CD4-positive, alpha-beta T cell treated with Interleukin-6 for 4 hours (primary cell): ENCODE data around the gene AUTS2.

Experiments
- DNase-seq: peaks from one replicate; pipeline ENCODE4 v3.0.0-alpha.2; 2020; ENCODE audit warnings: mixed read lengths

The AUTS2 gene

DNA sequence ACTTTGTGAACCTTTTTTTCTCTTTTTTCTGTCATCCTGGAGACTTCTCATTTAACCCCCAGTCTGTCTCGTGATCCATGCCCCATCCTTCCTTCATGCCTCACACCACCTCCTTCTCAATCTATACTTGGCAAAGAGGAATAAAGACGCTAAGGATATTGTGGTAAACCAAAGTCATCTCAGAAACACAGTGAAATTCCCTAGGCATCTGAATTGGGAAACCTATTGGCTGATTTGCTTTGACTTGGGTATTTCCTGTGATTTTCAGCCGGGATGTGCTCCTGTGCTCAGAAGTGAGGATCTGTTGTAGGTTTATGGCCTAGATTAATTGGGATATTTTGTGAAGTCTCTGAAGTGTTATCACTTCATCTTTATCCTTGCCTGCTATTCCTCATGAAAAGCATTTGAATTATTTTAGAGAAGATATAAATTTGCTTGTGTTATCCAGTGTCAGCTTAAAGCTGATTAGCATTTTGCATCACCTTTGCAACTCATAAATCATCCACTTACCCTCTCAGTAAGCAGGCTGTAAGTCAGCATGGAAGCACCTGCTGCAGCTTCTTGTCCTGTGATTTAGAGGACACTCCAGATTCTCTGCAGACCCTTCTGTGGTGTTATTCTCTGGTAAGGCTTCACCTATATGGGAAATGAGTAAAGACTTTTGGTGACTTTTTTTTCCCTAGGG lies 138.0 kb downstream of the AUTS2 start:
- no peak for DNase-seq

DNA sequence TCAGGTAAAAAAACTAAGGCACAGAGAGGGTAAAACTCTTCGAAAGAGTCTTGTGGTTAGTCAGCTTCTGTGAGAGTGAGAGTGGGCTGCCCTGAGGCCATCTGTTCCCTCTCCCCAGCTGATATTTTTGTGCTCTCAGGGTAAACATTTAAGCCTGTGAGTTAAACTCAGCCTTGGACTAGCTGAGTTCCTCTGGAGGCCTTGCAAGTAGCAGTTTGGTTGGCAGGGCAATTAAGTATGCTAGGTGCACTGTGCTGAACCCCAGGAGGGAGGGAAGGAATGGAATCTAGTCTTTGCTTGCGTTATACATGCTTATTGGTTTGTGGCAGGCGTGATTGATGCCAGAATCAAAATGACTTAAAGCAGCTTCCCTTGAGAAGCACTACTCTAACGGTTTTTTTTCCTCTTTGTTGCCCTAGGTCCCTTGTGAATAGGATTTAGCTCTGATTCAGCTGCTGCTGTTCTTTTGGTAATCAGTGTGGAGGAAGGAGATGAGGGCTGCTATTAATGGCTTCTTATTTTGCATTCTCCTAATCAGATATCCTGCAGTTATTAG lies 140.2 kb downstream of the AUTS2 start:
- no peak for DNase-seq

DNA sequence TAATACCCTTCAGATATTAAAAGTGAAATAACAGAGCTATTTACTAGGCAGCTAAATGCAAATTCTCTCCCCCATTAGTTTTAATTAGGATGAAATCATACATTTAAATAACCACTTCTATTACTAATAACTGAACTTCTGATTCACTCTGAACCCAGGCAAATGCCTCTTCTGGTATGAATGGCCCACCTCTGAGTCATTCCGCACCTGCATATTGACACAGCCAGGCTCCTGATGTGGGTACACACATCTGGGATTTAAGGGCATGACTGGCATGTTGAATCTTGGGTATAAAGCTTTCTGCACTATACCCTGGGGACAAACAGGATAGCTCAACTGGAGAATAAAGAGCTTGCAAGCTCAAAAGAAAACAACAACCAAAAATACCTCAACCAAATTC lies 140.9 kb downstream of the AUTS2 start:
- DNase-seq: no peak

DNA sequence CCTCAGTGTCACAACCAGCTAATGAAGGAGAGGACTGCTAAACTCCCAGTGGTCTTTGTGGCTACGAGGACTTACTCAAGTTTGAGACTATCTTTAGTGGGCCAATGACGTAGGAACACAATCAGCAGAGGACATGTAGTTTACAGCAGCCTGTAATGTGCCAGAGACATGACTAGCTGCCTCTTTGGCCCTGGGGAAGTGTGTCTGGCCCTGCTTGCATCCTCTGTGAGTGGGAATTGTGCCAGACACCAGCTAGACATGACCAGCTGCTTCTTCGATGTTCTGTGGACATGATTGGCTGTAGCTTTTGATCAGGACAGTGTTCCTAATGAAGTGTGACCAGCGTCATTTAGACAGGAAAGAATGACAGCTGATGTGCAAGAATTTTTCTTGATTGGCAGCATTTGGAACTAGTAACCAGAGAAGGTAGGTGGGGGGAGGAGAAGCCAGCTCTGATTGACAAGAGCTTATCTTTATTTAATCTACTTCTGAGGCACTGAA lies 141.7 kb downstream of the AUTS2 start:
- no peak for DNase-seq

DNA sequence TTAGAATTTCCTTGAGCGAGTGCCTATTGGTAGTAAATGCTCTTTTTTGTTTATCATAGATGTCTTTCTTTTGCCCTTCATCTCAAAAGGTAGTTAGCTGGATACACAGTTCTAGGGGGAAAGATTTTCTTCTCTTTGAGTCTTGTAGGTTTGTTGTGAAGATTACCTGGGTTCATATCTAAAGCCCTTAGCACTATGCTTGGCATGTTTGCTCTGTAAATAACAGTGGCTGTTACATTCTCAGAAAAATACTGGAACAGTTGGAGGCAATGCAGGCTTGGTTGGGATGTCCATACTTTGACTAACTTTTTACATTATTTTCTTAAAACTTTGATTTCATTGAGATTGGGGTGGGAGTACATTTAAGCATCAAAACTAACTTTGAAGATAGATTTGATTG lies 144.0 kb downstream of the AUTS2 start:
- DNase-seq: no peak

DNA sequence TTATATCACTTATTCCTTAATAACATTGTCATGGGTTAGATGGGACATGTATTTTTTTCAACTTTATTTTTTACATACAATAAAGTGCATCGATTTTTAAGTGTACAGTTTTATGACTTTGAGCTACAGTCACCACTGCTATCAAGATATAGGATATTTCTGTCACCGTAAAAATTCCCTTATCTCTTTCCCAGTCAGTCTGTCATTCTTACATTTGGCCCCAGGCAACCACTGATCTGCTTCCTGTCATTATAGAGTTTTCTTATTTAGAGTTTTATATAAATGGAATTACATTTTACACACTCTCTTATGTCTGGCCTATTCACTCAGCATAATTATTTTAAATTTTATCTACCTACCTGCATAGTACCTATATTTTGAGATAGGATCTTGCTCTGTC lies 145.2 kb downstream of the AUTS2 start:
- DNase-seq: no peak

DNA sequence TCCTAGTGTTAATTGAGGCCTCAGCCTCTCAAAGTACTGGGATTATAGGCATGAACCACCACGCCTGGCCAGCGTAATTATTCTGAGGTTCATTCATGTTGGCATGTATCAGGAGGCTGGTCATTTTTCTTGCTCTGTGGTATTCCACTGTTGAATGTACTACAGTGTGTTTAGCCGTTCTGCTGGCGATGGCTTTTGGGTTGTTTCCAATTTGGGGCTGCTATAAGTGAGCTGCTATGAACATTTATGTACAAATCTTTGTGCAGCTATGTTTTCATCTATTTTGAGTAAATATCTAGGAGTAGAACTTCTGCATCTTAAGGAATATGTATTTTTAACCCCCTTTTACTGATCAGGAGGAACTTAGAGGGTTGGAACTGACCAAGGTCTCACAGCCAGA lies 145.8 kb downstream of the AUTS2 start:
- no peak for DNase-seq

DNA sequence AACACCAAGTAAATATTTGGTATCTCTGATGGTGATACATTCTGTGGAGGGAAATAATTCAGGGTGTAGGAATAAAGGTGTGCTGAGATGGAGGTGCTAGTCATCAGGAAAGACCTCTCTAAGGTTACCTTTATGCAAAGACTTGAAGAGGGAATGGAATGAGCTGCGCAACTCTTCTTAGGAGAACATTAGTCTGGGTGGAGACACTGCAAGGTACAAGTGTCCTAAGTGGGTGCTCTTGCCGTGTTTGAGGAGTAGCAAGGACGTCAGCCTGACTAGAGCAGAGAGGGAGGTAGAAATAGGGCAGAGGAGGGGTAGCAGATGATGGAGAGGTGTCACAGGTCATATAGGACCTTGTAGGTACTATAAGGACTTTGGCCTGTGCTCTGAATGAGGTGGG lies 148.1 kb downstream of the AUTS2 start:
- no peak for DNase-seq

DNA sequence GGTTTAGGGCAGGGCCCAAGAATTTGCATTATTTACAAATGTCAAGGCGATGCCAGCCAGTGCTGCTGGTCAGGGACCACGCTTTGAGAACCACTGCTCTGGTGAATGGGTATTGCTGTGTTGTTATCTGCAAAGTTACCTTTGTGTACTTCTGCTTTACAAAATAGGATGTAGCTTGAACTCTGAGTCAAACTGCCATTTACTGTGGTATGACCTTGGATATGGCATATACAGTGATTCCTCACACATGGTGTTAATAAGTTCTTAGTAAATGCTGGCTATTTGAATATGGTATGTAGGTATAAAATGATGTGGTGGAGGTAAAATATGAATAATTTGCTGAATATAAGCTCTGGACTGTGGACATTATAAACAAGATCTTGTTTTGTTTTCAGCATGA lies 148.9 kb downstream of the AUTS2 start:
- no peak for DNase-seq

DNA sequence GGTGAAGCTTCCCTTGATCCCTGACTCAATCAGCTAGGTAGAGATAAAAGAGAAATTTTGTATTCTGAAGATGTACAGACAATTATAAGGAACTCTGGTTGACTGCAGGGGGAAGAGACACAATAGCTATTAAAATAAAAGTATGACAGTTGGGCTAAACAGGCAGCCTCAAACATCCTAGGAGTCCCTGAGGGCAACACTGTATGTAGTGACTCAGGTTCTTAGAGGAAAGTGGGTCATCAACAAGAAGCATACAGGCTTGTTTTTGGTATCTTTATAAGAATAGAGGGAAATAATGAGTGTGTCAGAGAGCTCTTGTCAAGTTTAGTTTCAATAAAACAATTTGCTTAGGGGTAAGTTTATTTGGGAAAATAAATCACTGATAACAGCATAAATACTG lies 150.3 kb downstream of the AUTS2 start:
- no peak for DNase-seq

DNA sequence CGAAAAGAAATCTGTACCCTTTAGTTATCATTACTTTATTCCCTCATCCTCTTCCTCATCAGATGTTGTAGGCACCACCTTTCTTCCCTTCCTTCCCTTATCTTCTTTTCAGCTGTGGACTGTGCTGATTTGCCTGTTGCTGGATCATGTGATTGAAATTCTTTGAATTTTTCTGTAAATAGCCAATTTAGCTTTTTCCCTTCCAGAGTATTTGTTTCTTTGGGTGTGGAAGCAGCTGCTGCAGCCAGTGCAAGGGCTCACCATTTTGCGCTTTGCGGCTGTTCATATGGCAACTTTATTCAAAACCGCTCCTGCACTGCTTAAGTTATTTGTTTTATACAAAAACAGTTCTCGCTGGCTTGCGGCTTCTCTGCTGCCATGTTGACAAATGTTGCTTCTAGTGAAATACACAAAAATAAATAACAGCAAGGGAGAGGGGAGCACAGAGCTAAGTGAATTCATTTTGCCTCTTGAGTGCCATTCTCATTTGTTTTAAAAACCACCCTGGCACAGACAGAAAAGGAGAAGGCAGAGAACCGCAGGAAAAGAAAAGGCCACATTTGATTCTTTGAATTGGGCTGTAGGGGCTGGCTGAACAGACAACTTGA lies 151.2 kb downstream of the AUTS2 start:
- no peak for DNase-seq

DNA sequence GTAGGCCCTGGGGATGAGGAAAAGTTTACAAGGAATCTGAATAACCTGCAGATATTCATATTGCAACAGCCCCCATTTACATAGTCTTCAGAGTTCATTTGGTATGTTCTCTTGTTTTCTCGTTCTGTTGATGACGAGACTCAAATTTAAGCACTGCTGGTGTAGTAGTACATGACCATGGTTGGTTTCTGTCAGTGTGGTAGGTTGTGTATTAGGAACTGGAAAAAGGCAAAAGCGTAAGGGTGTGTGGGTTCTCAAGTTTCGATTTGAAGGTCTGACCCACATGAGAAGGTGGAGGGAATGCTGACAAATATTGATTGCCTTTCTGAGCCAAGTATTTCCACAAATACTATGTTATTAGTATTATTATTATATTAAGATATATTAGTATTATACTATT lies 151.7 kb downstream of the AUTS2 start:
- DNase-seq: no peak

DNA sequence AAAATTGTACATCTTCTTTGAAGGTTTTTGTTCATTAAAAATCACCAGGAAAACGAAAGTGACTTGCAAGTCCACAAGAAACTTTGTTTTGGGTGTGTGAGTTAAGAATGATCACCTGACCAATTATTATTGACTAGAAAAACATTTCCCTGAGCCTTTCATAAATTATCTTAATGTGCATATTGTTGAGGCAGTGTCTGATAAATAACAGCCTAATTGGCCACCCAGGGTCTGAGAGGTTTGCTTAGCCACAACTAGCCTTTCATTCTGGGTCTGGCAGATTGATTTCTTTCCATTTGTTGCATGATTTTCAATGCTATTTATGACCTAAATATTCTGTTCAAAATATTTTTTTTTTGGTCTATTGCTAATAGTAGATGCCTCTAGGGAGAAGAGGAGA lies 152.8 kb downstream of the AUTS2 start:
- DNase-seq: no peak

DNA sequence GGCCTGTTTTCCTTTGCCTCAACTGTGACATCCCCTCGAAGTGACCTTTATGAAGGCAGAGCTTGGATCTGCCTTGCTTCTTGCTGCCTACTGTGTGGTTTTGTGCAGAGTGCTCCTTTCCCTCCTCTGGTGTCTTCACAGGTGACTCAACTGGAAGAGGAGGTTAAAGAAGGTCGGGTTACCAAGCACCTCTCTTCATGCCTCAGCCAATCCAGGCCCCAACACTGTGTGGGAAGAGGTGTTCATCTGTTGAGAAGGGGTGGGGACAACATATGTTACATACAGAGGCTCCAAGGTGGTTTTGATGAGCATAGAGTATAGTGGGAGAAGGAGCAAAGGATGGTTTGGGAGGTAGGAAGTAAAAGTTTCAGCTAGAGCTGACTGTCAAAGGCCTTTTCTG lies 155.7 kb downstream of the AUTS2 start:
- no peak for DNase-seq

DNA sequence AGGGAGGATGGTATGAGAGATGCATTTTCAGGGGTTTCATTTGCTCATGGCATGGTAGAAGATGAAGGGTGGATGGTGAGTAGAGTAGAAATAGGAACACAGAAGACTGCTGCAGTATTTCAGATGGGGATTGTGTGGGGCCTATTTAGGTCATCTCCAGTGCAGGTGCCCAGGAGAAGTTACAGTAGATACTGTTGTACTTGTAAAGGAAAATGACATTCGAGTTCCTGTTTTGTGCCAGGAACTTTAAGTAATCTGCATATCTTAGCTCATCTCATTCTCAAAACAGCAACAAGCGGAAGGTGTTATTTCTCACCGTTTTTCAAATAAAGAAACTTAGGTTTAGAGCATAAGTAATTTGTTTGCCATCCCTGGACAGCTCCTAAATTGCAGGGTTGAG lies 156.2 kb downstream of the AUTS2 start:
- no peak for DNase-seq

DNA sequence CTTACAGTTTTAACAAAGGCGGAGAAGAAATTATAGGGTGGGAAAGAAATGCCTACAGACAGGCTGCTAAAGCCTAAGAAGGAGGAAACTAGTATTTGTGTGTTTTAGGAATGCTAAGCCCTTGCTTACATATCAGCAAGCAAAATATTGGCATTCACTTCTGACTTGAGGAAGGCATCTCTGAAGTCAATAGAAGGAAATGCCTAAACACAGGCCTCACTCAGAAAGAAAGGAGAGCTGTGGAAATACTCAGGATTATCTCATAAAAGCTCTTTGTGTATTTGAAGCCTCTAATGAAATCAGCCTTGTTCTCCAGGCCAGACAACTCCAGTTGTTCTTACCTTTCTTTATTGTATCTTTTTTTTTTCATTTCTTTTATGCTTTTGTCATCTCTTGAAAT lies 158.0 kb downstream of the AUTS2 start:
- DNase-seq: no peak

DNA sequence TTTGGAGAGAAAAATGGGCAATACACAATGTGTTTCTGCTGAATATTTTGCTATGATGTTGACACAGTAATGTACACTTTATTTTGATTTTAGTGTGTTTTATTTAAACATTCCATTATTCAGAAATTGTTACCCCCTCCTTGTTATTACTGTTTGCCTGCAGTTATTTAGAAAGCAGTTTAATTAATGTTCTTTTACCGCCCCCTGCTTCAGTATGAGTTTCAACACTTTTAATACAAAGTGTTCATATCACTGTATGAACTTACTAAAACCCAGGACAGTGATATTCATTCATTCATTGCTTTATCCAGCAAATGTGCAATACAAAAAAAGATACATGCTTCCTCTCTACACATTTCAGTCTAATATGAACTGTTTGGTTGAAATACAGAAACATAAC lies 159.3 kb downstream of the AUTS2 start:
- DNase-seq: no peak

DNA sequence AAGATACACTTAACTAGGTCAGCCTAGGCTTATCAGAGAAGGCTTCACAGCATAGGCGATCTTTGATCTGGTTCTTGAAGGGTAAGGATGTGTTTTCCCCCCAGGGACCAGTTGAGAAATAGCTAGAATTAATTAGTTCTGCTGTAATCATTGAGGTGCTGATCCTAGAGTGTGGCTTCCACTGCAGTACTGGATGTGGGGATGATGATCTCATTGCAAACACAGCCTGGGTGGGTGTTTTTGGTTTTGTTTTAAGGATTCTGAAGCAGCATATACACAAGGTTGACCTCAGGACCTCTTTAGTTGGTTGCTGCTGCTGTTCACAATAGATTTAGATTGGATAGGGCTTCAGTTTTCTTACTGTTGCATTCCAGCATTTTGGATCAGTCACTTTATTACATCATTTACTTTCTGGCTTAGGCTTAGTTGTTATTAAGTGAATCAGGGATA lies 159.7 kb downstream of the AUTS2 start:
- DNase-seq: no peak

DNA sequence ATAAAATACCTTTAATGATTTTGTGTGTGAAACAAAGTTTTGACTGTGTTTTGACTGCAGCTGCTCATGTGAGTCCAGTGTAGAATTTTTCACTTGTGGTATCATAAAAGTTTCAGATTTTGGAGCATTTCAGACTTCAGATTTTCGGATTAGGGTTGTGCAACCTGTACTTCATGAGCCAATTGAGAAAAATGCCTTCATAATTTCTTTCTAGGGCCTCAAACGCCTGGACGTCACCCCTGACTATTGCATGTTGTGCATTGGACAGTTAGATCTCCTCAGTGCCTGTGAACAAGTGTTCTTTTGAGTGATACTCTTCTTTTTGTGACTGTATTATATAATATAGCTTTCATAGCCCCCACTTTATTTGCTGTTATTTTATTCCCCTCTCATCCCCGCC lies 161.1 kb downstream of the AUTS2 start:
- no peak for DNase-seq

DNA sequence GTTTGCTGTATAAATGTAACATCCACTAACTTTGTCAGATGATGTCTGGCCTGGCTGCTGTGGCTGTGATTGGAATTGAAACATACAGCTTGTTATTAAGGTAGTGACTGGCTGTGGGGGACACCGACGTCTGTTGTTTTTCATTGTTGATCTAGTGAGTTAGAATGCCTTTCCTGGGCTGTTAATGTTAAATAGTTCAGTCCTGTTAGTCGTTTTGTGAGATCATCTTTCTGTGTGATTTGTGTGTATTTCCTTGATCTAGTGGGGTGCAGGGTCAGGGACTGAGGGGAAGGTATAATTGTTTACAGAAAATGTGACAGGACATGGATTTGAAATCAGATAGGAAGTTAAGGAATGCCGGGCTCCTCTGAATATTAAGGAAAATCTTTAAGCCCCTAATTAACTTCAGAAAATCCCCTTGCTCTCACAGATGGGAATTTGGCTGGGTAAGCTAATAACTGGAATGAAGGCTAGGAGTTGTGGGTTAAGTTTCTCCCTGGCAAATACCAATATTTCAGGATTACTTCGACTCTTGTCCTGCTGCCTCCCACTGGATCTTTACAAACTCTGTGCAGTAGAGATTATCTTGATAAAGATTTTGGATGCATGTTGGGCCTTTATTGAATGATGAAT lies 163.1 kb downstream of the AUTS2 start:
- DNase-seq: no peak

DNA sequence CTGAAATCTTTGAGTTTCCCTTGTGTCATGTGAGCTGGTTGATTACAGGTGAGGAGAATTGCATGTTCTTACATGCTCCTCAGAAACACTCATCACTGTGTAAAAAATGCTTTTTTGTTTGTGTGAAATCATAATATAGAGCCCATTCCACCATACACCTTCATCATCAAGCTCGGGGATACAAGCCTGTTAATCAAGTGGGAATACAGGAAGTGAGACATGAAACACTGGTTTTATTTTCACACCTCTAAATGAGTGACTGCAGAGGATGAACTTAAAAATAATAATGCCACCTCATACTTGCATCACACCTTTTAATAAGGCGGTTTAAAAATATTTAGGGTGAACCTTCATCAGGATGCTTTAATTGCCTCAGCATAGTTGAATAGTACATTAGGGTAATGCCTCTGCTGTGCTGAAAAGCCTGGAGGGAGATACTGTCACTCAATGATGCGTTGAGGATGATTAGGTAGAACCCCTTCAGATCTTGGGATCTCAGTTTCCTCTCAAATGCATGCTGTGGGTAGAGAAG lies 164.6 kb downstream of the AUTS2 start:
- no peak for DNase-seq

DNA sequence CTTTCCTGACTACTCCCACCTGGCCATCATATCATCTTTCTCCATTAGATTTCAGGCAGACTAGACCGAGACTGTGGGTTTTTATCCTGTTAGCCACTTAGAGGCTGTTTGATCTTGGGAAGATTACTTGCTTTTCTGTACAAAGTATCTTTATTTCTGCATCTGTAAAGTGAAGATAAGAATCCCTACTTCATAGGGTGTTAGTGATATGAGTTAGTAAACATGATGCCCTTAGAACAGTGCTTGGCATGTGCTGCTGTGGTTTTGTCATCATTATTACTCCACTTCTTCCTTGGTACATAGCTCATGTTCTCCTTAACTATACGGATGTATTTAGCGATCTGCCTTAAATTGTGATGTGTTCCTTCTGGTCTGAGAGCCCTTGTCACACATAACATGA lies 165.2 kb downstream of the AUTS2 start:
- no peak for DNase-seq

DNA sequence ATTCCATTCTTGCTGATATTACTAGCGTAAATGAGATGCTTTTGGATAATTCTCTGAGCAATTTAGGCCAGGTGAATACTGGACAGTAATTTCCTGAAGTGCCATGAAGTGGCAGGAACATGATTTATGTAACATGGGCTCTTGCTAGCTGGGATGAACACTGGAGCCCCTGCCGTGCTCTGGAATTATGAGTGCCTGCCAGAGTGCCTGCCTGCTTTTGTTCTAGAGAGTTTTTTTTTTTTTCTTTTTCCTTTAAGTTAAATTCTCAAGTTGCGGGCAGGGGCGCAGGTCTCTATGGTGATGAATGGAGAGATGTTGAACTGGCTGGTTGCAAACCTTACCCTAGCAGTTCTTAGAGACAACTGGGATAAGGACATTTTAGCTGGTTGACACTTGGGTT lies 165.9 kb downstream of the AUTS2 start:
- no peak for DNase-seq

DNA sequence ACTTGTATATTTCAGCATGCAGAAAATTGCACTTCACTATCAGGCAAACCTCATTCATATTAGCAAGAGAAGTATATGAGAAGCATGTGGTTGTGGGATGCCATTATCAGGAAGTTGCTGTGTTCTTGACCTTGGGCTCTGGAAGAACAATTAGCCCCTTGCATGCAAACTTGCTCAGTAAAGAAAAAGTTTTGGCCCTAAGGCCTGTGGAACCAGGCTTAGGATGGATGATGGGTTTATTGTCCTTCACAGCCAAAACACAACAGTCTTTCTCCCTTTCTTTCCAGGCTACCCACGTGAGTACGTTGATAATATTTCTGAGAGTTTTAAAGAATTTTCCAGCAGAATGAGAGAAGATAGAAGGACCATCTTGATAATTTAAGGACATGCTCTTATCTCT lies 166.4 kb downstream of the AUTS2 start:
- DNase-seq: no peak
